HepG2 (cell line): ENCODE measurements around the gene NKAIN4. TPM values are rescaled to one million over a fixed set of nuclear protein-coding genes. Genes with fewer than 3 reads are reported as not detected.

Experiments used
- ATAC-seq: fragments of 200-7000 bp; cut with Tn5 transposase; 3 replicates; pipeline ENCODE4 v1.9.1; 2020; ENCODE audit warnings: mild to moderate bottlenecking, moderate library complexity
- BruUV-seq: library from RNA; stranded (reverse); fragments of 400-500 nt; replicated peaks from 2 replicates; lab custom pipeline; 2021; lab: Mats Ljungman, UMichigan
- CTCF ChIA-PET: fragments of 300-600 bp; formaldehyde crosslinking; extraction: SDS; loops from one replicate; lab custom pipeline; 2021; ENCODE audit warnings: low total read pairs, inconsistent platforms, low intra/inter-chr PET ratio; lab: Yijun Ruan, JAX
- POLR2A ChIA-PET: fragments of 350-600 bp; sonication (Branson Sonifier 250); formaldehyde crosslinking; loops from one replicate; lab custom pipeline; 2020; ENCODE audit warnings: antibody characterized with exemption, inconsistent platforms; lab: Yijun Ruan, JAX
- DNase-seq: peaks from one replicate; pipeline ENCODE4 v3.0.0-alpha.2; 2015; ENCODE audit warnings: low spot score
- FAIRE-seq: peaks from 3 replicates; lab custom pipeline; 2011; peaks lifted over from hg19 to GRCh38; lab: Jason Lieb, UNC
- H2AFZ ChIP-seq: one replicate; pipeline ENCODE4 v1.6.1; 2011; ENCODE audit warnings: low read length, inconsistent platforms
- H3K27ac ChIP-seq: fragments of 300-600 bp; 3 replicates; pipeline ENCODE4 v1.8.0; 2011; ENCODE audit warnings: mixed run types, mild to moderate bottlenecking, mixed read lengths, low read length, inconsistent platforms; ENCODE audit not compliant: insufficient read depth; ENCODE audit errors: extremely low read length
- H3K27me3 ChIP-seq, 2 experiments: fragments of 200-600 bp in 1 of 2; 2 replicates in 1 of 2; 3 replicates in 1 of 2; pipeline versions ENCODE4 v1.6.0 to v1.8.0; 2011; ENCODE audit warnings: low read length in 2 of 2, mild to moderate bottlenecking in 2 of 2, moderate library complexity in 2 of 2, inconsistent platforms in 1 of 2; ENCODE audit not compliant: insufficient read depth in 2 of 2, control insufficient read depth in 1 of 2
- H3K36me3 ChIP-seq, 2 experiments: fragments of 200-600 bp in 1 of 2; replicated peaks in 1 of 2; 2 replicates in 1 of 2; 3 replicates in 1 of 2; pipeline versions ENCODE4 v1.5.1 to v1.8.0; 2011; ENCODE audit warnings: low read length in 2 of 2, inconsistent platforms in 1 of 2; ENCODE audit not compliant: insufficient read depth in 2 of 2, control insufficient read depth in 1 of 2
- H3K4me1 ChIP-seq: 2 replicates; pipeline ENCODE4 v1.5.1; 2012; ENCODE audit warnings: low read length, inconsistent platforms; ENCODE audit not compliant: insufficient read depth
- H3K4me2 ChIP-seq: 2 replicates; pipeline ENCODE4 v1.6.0; 2011; ENCODE audit warnings: low read depth, low read length, inconsistent platforms
- H3K4me3 ChIP-seq, 3 experiments: fragments of 200-600 bp in 1 of 3; sonication (generic), shearing (Covaris generic) in 1 of 3; replicated peaks in 1 of 3; 2 replicates each; pipeline ENCODE4 v1.5.1; 2011 to 2016; ENCODE audit warnings: low read length in 3 of 3, inconsistent platforms in 2 of 3, low read depth in 2 of 3, mild to moderate bottlenecking in 2 of 3, control low read depth in 1 of 3, mixed read lengths in 1 of 3; ENCODE audit not compliant: insufficient read depth in 1 of 3
- H3K79me2 ChIP-seq: one replicate; pipeline ENCODE4 v1.6.1; 2011; ENCODE audit warnings: low read length, inconsistent platforms; ENCODE audit not compliant: insufficient read depth
- H3K9ac ChIP-seq: 2 replicates; pipeline ENCODE4 v1.6.0; 2011; ENCODE audit warnings: mild to moderate bottlenecking, low read depth, low read length, inconsistent platforms; ENCODE audit not compliant: insufficient read depth
- H3K9me3 ChIP-seq: 2 replicates; pipeline ENCODE4 v1.5.1; 2012; ENCODE audit warnings: mild to moderate bottlenecking, low read length
- H4K20me1 ChIP-seq: 2 replicates; pipeline ENCODE4 v1.6.0; 2011; ENCODE audit warnings: inconsistent platforms, mild to moderate bottlenecking, low read length, moderate library complexity; ENCODE audit not compliant: insufficient read depth
- ATM ChIP-seq: fragments of 450-650 bp; IDR thresholded peaks from 2 replicates; pipeline ENCODE4 v1.7.1; 2017; ENCODE audit warnings: mild to moderate bottlenecking, borderline replicate concordance
- DPF2 ChIP-seq: sonication (generic); formaldehyde crosslinking; IDR thresholded peaks from 2 replicates; pipeline ENCODE4 v1.4.0; 2020; ENCODE audit warnings: mild to moderate bottlenecking, low read depth, missing genetic modification reagents, borderline replicate concordance
- DR1 ChIP-seq: sonication (generic); formaldehyde crosslinking; IDR thresholded peaks from 2 replicates; pipeline ENCODE4 v1.8.0; 2021; ENCODE audit warnings: mild to moderate bottlenecking, missing genetic modification reagents, inconsistent platforms
- NBN ChIP-seq: fragments of 450-650 bp; conservative IDR thresholded peaks from 2 replicates; pipeline ENCODE4 v1.6.1; 2017
- NFRKB ChIP-seq: fragments of 450-650 bp; IDR thresholded peaks from 2 replicates; pipeline ENCODE4 v1.6.1; 2017
- PAF1 ChIP-seq: IDR thresholded peaks from 2 replicates; pipeline ENCODE4 v1.6.1; 2016; ENCODE audit warnings: missing genetic modification reagents, missing compliant biosample characterization
- PATZ1 ChIP-seq: sonication (generic); formaldehyde crosslinking; IDR thresholded peaks from 2 replicates; pipeline ENCODE4 v1.4.0; 2020; ENCODE audit warnings: missing genetic modification reagents
- RBM39 ChIP-seq: fragments of 200-400 bp; formaldehyde crosslinking; IDR thresholded peaks from one replicate; pipeline ENCODE4 v1.6.1; 2018; ENCODE audit warnings: antibody characterized with exemption, mild to moderate bottlenecking, low read depth, low read length; ENCODE audit not compliant: poor library complexity, severe bottlenecking
- SPEN ChIP-seq: sonication (generic); formaldehyde crosslinking; IDR thresholded peaks from 2 replicates; pipeline ENCODE4 v1.5.1; 2020; ENCODE audit warnings: low read depth, mild to moderate bottlenecking, missing genetic modification reagents
- TAF15 ChIP-seq: fragments of 200-400 bp; formaldehyde crosslinking; IDR thresholded peaks from one replicate; pipeline ENCODE4 v1.6.1; 2018; ENCODE audit warnings: mild to moderate bottlenecking, low read depth, low read length; ENCODE audit not compliant: poor library complexity, severe bottlenecking
- TGIF2 ChIP-seq: IDR thresholded peaks from 2 replicates; pipeline ENCODE4 v1.6.1; 2016; ENCODE audit warnings: control low read depth, missing compliant biosample characterization
- ZBTB1 ChIP-seq: sonication (generic); formaldehyde crosslinking; IDR thresholded peaks from 2 replicates; pipeline ENCODE4 v1.4.0; 2020; ENCODE audit warnings: missing genetic modification reagents, borderline replicate concordance
- ZBTB26 ChIP-seq: IDR thresholded peaks from 2 replicates; pipeline ENCODE4 v1.6.1; 2016; ENCODE audit warnings: missing compliant biosample characterization, missing genetic modification reagents, borderline replicate concordance
- ZBTB39 ChIP-seq: sonication (generic); formaldehyde crosslinking; IDR thresholded peaks from 2 replicates; pipeline ENCODE4 v1.5.0; 2020; ENCODE audit warnings: missing genetic modification reagents
- ZFX ChIP-seq: sonication (generic); formaldehyde crosslinking; IDR thresholded peaks from 2 replicates; pipeline ENCODE4 v1.4.0; 2020; ENCODE audit warnings: mild to moderate bottlenecking, low read depth, missing genetic modification reagents, moderate library complexity
- ZNF274 ChIP-seq: sonication (generic); formaldehyde crosslinking; IDR thresholded peaks from 2 replicates; pipeline ENCODE4 v1.5.1; 2020; ENCODE audit warnings: mild to moderate bottlenecking, missing genetic modification reagents
- ZNF501 ChIP-seq: sonication (generic); formaldehyde crosslinking; IDR thresholded peaks from 2 replicates; pipeline ENCODE4 v1.5.1; 2020; ENCODE audit warnings: mild to moderate bottlenecking, moderate library complexity, missing genetic modification reagents
- ZNF615 ChIP-seq: sonication (generic); formaldehyde crosslinking; IDR thresholded peaks from 2 replicates; pipeline ENCODE4 v1.5.0; 2020; ENCODE audit warnings: mild to moderate bottlenecking, missing genetic modification reagents, borderline replicate concordance
- ZNF7 ChIP-seq: IDR thresholded peaks from 2 replicates; pipeline ENCODE4 v1.6.1; 2016; ENCODE audit warnings: missing biosample characterization, missing genetic modification reagents
- ZNF816 ChIP-seq: sonication (generic); formaldehyde crosslinking; IDR thresholded peaks from 2 replicates; pipeline ENCODE4 v1.8.0; 2022; ENCODE audit warnings: missing genetic modification reagents, mild to moderate bottlenecking, borderline replicate concordance
- WGBS: methylation state at CpG from one replicate; pipeline ENCODE4 v1.1.6; 2017; ENCODE audit warnings: low lambda C conversion rate; 5-methylcytosine and 5-hydroxymethylcytosine counted together
- in situ Hi-C: cut with HindIII; loops from 2 replicates; pipeline ENCODE4 v1.10.0; 2017; ENCODE audit warnings: low pct_unique_long_range_greater_than_20kb; ENCODE audit not compliant: extremely low pct_ligation_motif_present
- intact Hi-C: fragments of 100-400 bp; cut with micrococcal nuclease; formaldehyde crosslinking; loops from one replicate; pipeline ENCODE4 v1.10.0; 2022; ENCODE audit not compliant: unreplicated experiment
- polyA plus RNA-seq, 8 experiments: library from polyadenylated mRNA; depleted of rRNA in 3 of 8; stranded (reverse) in 7 of 8; unstranded in 1 of 8; fragments of >200 nt; fragmentation: Illumina TruSeq in 4 of 8; extraction: Trizol in 4 of 8; gene quantifications; 2 replicates each; pipeline versions ENCODE4 v1.2.1 to v1.2.3, GENCODE V29; 2011 to 2016; ENCODE audit warnings: low read depth in 4 of 8, missing spikeins in 1 of 8, mixed read lengths in 1 of 8; ENCODE audit not compliant: insufficient read depth in 1 of 8
- total RNA-seq, 5 experiments: library from RNA; depleted of rRNA; stranded (reverse); fragments of >200 nt; fragmentation: Illumina TruSeq; extraction: Trizol; gene quantifications; 2 replicates each; pipeline ENCODE4 v1.2.3, GENCODE V29; 2016; ENCODE audit warnings: low read depth in 1 of 5

NKAIN4 gene
- total and polyA plus RNA-seq, 2 of the 13 experiments (the other 11 are each of a cell fraction or from before 2014, with no cell fraction given), result not detected

GRCh38 chr20:63236116-63236837, 18.0 kb downstream of the NKAIN4 start:
- no peaks in the 10 kb centered on the region for H3K36me3 ChIP-seq
- peak overlapping the region; percentile 65 for H3K4me2 ChIP-seq
- H3K9ac ChIP-seq, result no peak overlapping the region
- no peaks in the 10 kb centered on the region for H3K9me3 ChIP-seq
- no peak overlapping the region for H3K27ac ChIP-seq
- no peak for FAIRE-seq
- in situ Hi-C loops, result no loop called here
- intact Hi-C loops, result no loop called here
- ChIA-PET POLR2A (interaction anchor here (1.2 kb wide), 1 partner anchor 20 kb away, joined by 4 read pairs; no protein-coding TSS in a partner anchor), CTCF (no interaction called here)
- no peak for DNase-seq
- H3K4me3 ChIP-seq, result peak overlapping the region in 2 of 3 experiments; percentile 48 to 58; a peak in 3 of 6 replicates
- no peaks in the 10 kb centered on the region for H3K79me2 ChIP-seq
- no peaks in the 10 kb centered on the region for H4K20me1 ChIP-seq
- peaks cover 15 to 69% of the 10 kb centered on the region in 2 experiments for H3K27me3 ChIP-seq
- H2AFZ ChIP-seq, result no peak overlapping the region
- peaks cover 50% of the 10 kb centered on the region for H3K4me1 ChIP-seq
- no TSS peak for BruUV-seq
- 21% methylated on average over 6 of the region's 26 CpGs for WGBS
- peak; percentile 6 for ATAC-seq
- TF ChIP-seq ZBTB26 (no peak), ZFX (CRISPR knock-in tag) (0 out of 2 replicates have a peak, but pooled peaks have one; percentile 3), ZNF7 (CRISPR knock-in tag) (peak; percentile 33; the same call in 1 of the 2 replicates), ZNF501 (CRISPR knock-in tag) (0 out of 2 replicates have a peak, but pooled peaks have one; percentile 16), TAF15 (no peak), ZNF615 (CRISPR knock-in tag) (no peak), ATM (no peak), ZBTB1 (CRISPR knock-in tag) (no peak), NFRKB (no peak), TGIF2 (CRISPR knock-in tag) (no peak), PAF1 (CRISPR knock-in tag) (no peak), NBN (no peak), ZBTB39 (CRISPR knock-in tag) (no peak), ZNF816 (CRISPR knock-in tag) (no peak), DR1 (no peak), SPEN (CRISPR knock-in tag) (peak; percentile 1; the same call in 1 of the 2 replicates), PATZ1 (0 out of 2 replicates have a peak, but pooled peaks have one; percentile 7), DPF2 (no peak), ZNF274 (CRISPR knock-in tag) (0 out of 2 replicates have a peak, but pooled peaks have one; percentile 39), RBM39 (peak; percentile 50)
